ENCODE results near the gene CAMLG.

The CAMLG gene

DNA sequence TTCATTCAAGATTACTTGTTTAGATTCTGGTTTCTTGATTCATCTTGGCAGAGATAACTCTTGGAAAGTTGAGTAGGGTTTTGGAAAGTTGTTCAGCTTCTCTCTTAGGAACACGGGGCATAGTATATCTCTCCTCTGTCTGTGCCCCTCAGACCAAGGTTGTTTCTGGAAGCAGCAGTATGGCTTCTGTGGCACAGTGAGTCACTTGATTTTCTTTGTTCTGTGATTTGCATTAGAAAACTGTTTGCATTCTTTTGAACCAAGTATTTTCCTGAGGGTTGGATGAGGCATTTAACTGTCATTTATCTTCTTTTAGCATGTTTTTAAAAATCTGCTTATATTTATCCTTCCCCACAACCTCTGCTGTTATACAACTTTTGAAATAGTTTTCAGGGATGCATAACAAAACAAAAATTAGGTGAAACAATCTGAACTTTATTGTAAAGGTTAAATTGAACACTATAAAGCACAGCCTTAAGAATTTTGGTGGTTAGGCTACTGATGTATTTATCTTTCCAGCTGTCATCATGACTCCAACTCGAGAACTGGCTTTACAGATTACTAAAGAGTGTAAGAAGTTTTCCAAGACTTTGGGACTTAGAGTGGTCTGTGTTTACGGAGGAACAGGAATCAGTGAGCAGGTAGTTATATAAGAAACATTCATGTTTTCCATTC is 46.7 kb downstream of the CAMLG start:
- no peak for TF ChIP-seq CTCF (IDR thresholded peaks at IDR 0.05)
- no peak overlapping the region for H3K4me3 ChIP-seq
- no peak overlapping the region for H3K27ac ChIP-seq
- no peak for DNase-seq (ENCODE audit: low spot score)

- no peak for TF ChIP-seq CTCF (IDR thresholded peaks at IDR 0.05)
- H3K4me3 ChIP-seq, result no peak overlapping the region
- no peak for DNase-seq (ENCODE audit: low spot score)
- H3K27ac ChIP-seq, result no peak overlapping the region
These were observed 49.3 kb downstream of the CAMLG start for GRCh38 chr5:134787692-134788091.

- Histone ChIP-seq H3K27ac (no peak overlapping the region), H3K4me3 (no peak overlapping the region)
- DNase-seq (ENCODE audit: low spot score), result no peak
- TF ChIP-seq CTCF (IDR thresholded peaks at IDR 0.05), result no peak
These were observed 53.2 kb downstream of the CAMLG start for GRCh38 chr5:134791580-134791979.

DNA sequence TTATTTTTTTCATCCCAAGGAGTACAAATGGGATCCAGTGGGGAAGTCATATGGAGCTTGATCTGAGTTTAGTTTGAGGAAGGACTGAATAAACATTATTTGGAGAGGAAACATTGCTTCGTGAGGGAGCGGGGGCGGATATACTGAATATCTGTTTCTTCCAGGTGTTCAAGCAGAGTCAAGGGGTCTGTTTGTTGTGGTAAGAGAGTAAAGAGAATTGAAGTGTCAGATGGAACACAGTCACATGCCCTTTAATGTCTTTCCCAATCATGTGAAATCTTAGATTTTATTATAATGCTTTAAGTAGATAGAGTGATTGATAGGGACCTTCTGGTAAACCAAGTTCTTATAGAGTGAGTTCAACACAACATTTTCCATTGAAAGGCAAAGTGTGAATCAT is 53.9 kb downstream of the CAMLG start:
- H3K27ac ChIP-seq, result no peak overlapping the region
- no peak for TF ChIP-seq CTCF (IDR thresholded peaks at IDR 0.05)
- no peak for DNase-seq (ENCODE audit: low spot score)
- H3K4me3 ChIP-seq, result no peak overlapping the region

- no peak for DNase-seq (ENCODE audit: low spot score)
- TF ChIP-seq CTCF (IDR thresholded peaks at IDR 0.05), result no peak
- Histone ChIP-seq H3K27ac (no peak overlapping the region), H3K4me3 (no peak overlapping the region)
These were observed 54.8 kb downstream of the CAMLG start for GRCh38 chr5:134793111-134793510.

DNA sequence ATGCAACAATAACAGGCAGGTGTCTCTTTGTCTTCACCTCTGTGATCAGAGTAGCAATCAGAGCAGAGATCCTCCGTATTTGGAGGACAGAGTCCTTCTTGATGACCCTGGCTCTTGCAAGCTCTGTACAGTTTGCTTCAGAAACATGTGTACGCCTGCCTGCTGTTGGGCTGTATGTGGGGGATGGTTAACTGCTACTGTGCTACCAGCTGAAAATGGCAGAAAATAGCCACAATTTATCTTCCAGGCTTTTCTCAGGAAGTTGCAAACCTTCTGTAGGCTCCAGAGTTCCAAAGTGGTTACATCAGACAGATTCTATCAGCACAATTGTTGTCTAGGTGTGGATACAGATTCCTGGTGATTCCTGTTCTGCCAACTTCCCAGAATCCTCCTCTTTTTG is 55.7 kb downstream of the CAMLG start:
- TF ChIP-seq CTCF (IDR thresholded peaks at IDR 0.05), result no peak

GRCh38 chr5:134794819-134795218 is 56.5 kb downstream of the CAMLG start:
- Histone ChIP-seq H3K4me3 (no peak overlapping the region), H3K27ac (no peak overlapping the region)
- TF ChIP-seq CTCF (IDR thresholded peaks at IDR 0.05), result no peak
- DNase-seq (ENCODE audit: low spot score), result no peak

More for the DNA sequence above, 55.7 kb downstream of the CAMLG start:
- H3K27ac ChIP-seq, result no peak overlapping the region
- no peak overlapping the region for H3K4me3 ChIP-seq
- DNase-seq (ENCODE audit: low spot score), result no peak

All from coronary artery (tissue), 2 donors.